Gastroesophageal sphincter (tissue), 3 donors: Measurements from ENCODE around the gene TRAPPC8.
"Not testable (repeated sequence)": the region's sequence is repeated elsewhere in the genome, so short reads cannot be mapped to it uniquely, and the experiment has no call there.

ENCODE experiments used
- POLR2AphosphoS5 ChIP-seq: sonication (generic); formaldehyde crosslinking; IDR thresholded peaks from one replicate; pipeline ENCODE4 v1.6.1; 2017; ENCODE audit warnings: antibody characterized with exemption
- TF ChIP-seq, protein P1 (sequence below), 4 experiments: fragments of 200-600 bp in 2 of 4; fragments of 450-650 bp in 2 of 4; sonication (generic) in 1 of 4; IDR thresholded peaks; one replicate each; pipeline ENCODE4 v1.5.1; 2017 to 2019; ENCODE audit warnings: antibody characterized with exemption in 4 of 4, mild to moderate bottlenecking in 2 of 4, moderate library complexity in 2 of 4

DNA sequence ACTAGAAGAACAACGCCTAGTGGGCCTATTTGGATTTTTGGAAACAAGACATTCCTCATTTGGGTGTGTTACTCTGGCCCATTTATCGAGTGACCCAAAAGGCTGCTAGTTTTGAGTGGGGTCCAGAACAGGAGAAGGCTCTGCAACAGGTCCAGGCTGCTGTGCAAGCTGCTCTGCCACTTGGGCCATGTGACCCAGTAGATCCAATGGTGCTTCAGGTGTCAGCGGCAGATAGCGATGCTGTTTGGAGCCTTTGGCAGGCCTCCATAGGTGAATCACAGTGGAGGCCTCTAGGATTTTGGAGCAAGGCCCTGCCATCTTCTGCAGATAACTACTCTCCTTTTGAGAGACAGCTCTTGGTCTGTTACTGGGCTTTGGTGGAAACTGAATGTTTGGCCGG, 143.7 kb downstream of the TRAPPC8 start:
- TF ChIP-seq, protein P1, sequence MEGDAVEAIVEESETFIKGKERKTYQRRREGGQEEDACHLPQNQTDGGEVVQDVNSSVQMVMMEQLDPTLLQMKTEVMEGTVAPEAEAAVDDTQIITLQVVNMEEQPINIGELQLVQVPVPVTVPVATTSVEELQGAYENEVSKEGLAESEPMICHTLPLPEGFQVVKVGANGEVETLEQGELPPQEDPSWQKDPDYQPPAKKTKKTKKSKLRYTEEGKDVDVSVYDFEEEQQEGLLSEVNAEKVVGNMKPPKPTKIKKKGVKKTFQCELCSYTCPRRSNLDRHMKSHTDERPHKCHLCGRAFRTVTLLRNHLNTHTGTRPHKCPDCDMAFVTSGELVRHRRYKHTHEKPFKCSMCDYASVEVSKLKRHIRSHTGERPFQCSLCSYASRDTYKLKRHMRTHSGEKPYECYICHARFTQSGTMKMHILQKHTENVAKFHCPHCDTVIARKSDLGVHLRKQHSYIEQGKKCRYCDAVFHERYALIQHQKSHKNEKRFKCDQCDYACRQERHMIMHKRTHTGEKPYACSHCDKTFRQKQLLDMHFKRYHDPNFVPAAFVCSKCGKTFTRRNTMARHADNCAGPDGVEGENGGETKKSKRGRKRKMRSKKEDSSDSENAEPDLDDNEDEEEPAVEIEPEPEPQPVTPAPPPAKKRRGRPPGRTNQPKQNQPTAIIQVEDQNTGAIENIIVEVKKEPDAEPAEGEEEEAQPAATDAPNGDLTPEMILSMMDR (IDR thresholded peaks at IDR 0.05), result not testable (repeated sequence)
- not testable (repeated sequence) for TF ChIP-seq POLR2AphosphoS5
